SK-N-SH (cell line): Measurements from ENCODE around the gene TBX6.

Source experiments
- CHD2 ChIP-seq: fragments of 150-350 bp; IDR thresholded peaks from 2 replicates; pipeline ENCODE4 v1.6.1; 2018; ENCODE audit warnings: low read length; ENCODE audit not compliant: partially characterized antibody
- CTCF ChIP-seq: fragments of 200-600 bp; sonication (generic); IDR thresholded peaks from 2 replicates; pipeline ENCODE4 v1.6.1; 2017; ENCODE audit warnings: antibody characterized with exemption, mild to moderate bottlenecking, moderate library complexity
- EP300 ChIP-seq, 2 experiments: IDR thresholded peaks; 2 replicates each; pipeline versions ENCODE4 v1.4.0 to v1.6.1; 2012; ENCODE audit warnings: borderline replicate concordance in 1 of 2, low read depth in 1 of 2, low read length in 1 of 2
- EZH2phosphoT487 ChIP-seq: fragments of 200-600 bp; sonication (generic); IDR thresholded peaks from 2 replicates; pipeline ENCODE4 v1.6.1; 2017; ENCODE audit warnings: low read depth, mixed run types, mild to moderate bottlenecking, antibody characterized with exemption, moderate library complexity, borderline replicate concordance
- JUND ChIP-seq: IDR thresholded peaks from 2 replicates; pipeline ENCODE4 v1.4.0; 2012
- MAX ChIP-seq: IDR thresholded peaks from 2 replicates; pipeline ENCODE4 v1.4.0; 2012; ENCODE audit warnings: low read depth
- PBX3 ChIP-seq: IDR thresholded peaks from 2 replicates; pipeline ENCODE4; 2012
- POLR2AphosphoS5 ChIP-seq: IDR thresholded peaks from 2 replicates; pipeline ENCODE4 v1.6.1; 2012; ENCODE audit warnings: low read depth, low read length
- USF2 ChIP-seq: fragments of 150-350 bp; IDR thresholded peaks from 2 replicates; pipeline ENCODE4 v1.6.1; 2017; ENCODE audit warnings: antibody characterized with exemption, low read length, low read depth, borderline replicate concordance
- YY1 ChIP-seq: IDR thresholded peaks from 2 replicates; pipeline ENCODE4 v1.4.0; 2012; ENCODE audit warnings: low read depth, mild to moderate bottlenecking

- TF ChIP-seq USF2 (no peak), CTCF (no peak), EP300 (IDR thresholded peaks at IDR 0.05; ENCODE audit: borderline replicate concordance in 1 of 2, low read depth in 1 of 2, low read length in 1 of 2) (no peak), JUND (no peak), YY1 (no peak), POLR2AphosphoS5 (no peak), MAX (no peak), PBX3 (no peak), EZH2phosphoT487 (no peak), CHD2 (no peak)
Observed at GRCh38 chr16:30094541-30095165, 2.9 kb upstream of the TBX6 start.
